SU-DHL-6 (cell line): ENCODE data around the gene KANK3.
"Not testable (repeated sequence)": the region's sequence is repeated elsewhere in the genome, so short reads cannot be mapped to it uniquely, and the experiment has no call there.

ENCODE experiments used
- H2AFZ ChIP-seq: fragments of 200-600 bp; sonication (generic); 2 replicates; pipeline ENCODE4 v1.6.1; 2014; ENCODE audit warnings: low read depth, mild to moderate bottlenecking, moderate library complexity, mixed read lengths, antibody characterized with exemption, low read length; ENCODE audit not compliant: severe bottlenecking
- H3F3A ChIP-seq: fragments of 200-600 bp; shearing (Covaris generic); 2 replicates; pipeline ENCODE4 v1.6.0; 2016; ENCODE audit warnings: antibody characterized with exemption, mild to moderate bottlenecking; ENCODE audit not compliant: insufficient read depth
- H3K27ac ChIP-seq: fragments of 200-600 bp; sonication (generic); 2 replicates; pipeline ENCODE4 v1.5.1; 2016; ENCODE audit warnings: low read depth, mild to moderate bottlenecking, low read length, moderate library complexity, mixed read lengths
- H3K27me3 ChIP-seq: fragments of 200-600 bp; sonication (generic), shearing (Covaris generic); 2 replicates; pipeline ENCODE4 v1.6.0; 2014; ENCODE audit warnings: mild to moderate bottlenecking, low read length
- H3K36me3 ChIP-seq: fragments of 200-600 bp; sonication (generic); 2 replicates; pipeline ENCODE4 v1.6.1; 2014; ENCODE audit warnings: mild to moderate bottlenecking, low read length, mixed read lengths
- H3K4me2 ChIP-seq: fragments of 300-600, 200-600 bp; shearing (Covaris generic), sonication (generic); 2 replicates; pipeline ENCODE4 v1.6.0; 2014; ENCODE audit warnings: low read length, low read depth, mild to moderate bottlenecking; ENCODE audit not compliant: poor library complexity, severe bottlenecking
- H3K4me3 ChIP-seq: fragments of 200-600 bp; sonication (generic); 2 replicates; pipeline ENCODE4 v1.5.1; 2014; ENCODE audit warnings: antibody characterized with exemption, low read length, mild to moderate bottlenecking, mixed read lengths; ENCODE audit not compliant: insufficient read depth, poor library complexity, severe bottlenecking
- H3K79me2 ChIP-seq: fragments of 200-600 bp; sonication (generic); 2 replicates; pipeline ENCODE4 v1.6.1; 2014; ENCODE audit warnings: mild to moderate bottlenecking, low read length, moderate library complexity; ENCODE audit not compliant: insufficient read depth
- H3K9ac ChIP-seq: fragments of 200-600 bp; sonication (generic); 2 replicates; pipeline ENCODE4 v1.7.0; 2014; ENCODE audit warnings: mild to moderate bottlenecking, low read length
- H3K9me2 ChIP-seq: fragments of 200-600 bp; sonication (generic); replicated peaks from 2 replicates; pipeline ENCODE4 v1.6.1; 2014; ENCODE audit warnings: low read length; ENCODE audit not compliant: insufficient read depth
- H3K9me3 ChIP-seq: fragments of 200-600 bp; sonication (generic); 2 replicates; pipeline ENCODE4 v1.6.1; 2014; ENCODE audit warnings: low read length, mixed read lengths; ENCODE audit not compliant: insufficient read depth
- H4K20me1 ChIP-seq: fragments of 200-600 bp; sonication (generic); 2 replicates; pipeline ENCODE4 v1.6.1; 2014; ENCODE audit warnings: low read depth, mild to moderate bottlenecking, antibody characterized with exemption, low read length, moderate library complexity, mixed read lengths
- CTCF ChIP-seq: fragments of 200-600 bp; sonication (generic); IDR thresholded peaks from one replicate; pipeline ENCODE4 v1.5.1; 2017; ENCODE audit warnings: antibody characterized with exemption, mild to moderate bottlenecking, low read length, moderate library complexity; ENCODE audit not compliant: insufficient read depth, poor library complexity, severe bottlenecking
- EZH2phosphoT487 ChIP-seq: fragments of 200-600 bp; sonication (generic), shearing (Covaris generic); conservative IDR thresholded peaks from 2 replicates; pipeline ENCODE4 v1.6.1; 2018; ENCODE audit warnings: mild to moderate bottlenecking, antibody characterized with exemption, low read length, moderate library complexity, mixed read lengths

Gene KANK3

GRCh38 chr19:8387688-8388611 lies 44.9 kb upstream of the KANK3 start:
- Histone ChIP-seq H3K4me3 (no peak overlapping the region), H3K9me3 (peaks cover 4% of the 10 kb centered on the region; the same call in 1 of the 2 replicates), H4K20me1 (peaks cover 2% of the 10 kb centered on the region; the same call in 1 of the 2 replicates), H3K9ac (no peak overlapping the region), H3F3A (0 out of 2 replicates have a peak, but pooled peaks cover 7% of the 10 kb centered on the region), H3K9me2 (no peaks in the 10 kb centered on the region), H3K4me2 (no peak overlapping the region), H3K27ac (no peak overlapping the region), H2AFZ (no peak overlapping the region), H3K79me2 (peaks cover 22% of the 10 kb centered on the region), H3K27me3 (no peaks in the 10 kb centered on the region), H3K36me3 (no peaks in the 10 kb centered on the region)
- TF ChIP-seq CTCF: no peak
- TF ChIP-seq EZH2phosphoT487: no peak

DNA sequence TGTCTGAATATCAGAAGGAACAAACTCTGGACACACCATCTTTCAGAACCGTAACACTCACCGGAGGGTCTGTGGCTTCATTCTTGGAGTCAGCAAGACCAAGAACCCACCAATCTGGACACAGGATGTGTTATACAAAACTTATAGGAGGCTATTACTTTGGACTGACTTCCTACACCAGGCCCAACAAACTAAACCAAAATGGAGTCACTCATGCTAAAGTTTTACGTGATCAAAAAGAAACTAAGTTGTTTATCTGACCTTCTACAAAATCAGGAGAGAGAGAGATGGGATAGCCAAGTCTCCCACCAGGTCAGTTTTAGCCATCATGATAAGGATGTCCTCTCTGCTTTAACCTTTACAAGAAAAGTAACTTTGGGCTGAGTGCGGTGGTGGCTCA lies 43.9 kb upstream of the KANK3 start:
- Histone ChIP-seq H3K9me3 (peaks cover 4% of the 10 kb centered on the region; the same call in 1 of the 2 replicates), H3K36me3 (no peaks in the 10 kb centered on the region), H3K27me3 (no peaks in the 10 kb centered on the region), H3K27ac (no peak overlapping the region), H3K4me2 (no peak overlapping the region), H3K9ac (no peak overlapping the region), H4K20me1 (no peaks in the 10 kb centered on the region), H3K79me2 (peaks cover 12% of the 10 kb centered on the region), H3K4me3 (no peak overlapping the region), H3F3A (0 out of 2 replicates have a peak, but pooled peaks cover 7% of the 10 kb centered on the region), H2AFZ (no peak overlapping the region), H3K9me2 (no peaks in the 10 kb centered on the region)
- TF ChIP-seq EZH2phosphoT487 (no peak), CTCF (no peak)

DNA sequence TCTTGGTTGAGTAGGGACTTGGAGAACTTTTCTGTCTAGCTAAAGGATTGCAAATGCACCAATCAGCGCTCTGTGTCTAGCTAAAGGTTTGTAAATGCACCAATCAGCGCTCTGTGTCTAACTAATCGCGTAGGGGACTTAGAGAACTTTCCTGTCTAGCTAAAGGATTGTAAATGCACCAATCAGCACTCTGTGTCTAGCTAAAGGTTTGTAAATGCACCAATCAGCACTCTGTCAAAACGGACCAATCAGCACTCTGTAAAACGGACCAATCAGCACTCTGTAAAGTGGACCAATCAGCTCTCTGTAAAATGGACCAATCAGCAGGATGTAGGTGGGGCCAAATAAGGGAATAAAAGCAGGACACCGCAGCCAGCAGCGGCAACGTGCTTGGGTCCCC lies 43.4 kb upstream of the KANK3 start:
- H3K79me2 ChIP-seq, H4K20me1 ChIP-seq, H3K9me3 ChIP-seq, H3K36me3 ChIP-seq, H2AFZ ChIP-seq, H3K27me3 ChIP-seq, H3K4me2 ChIP-seq, H3K27ac ChIP-seq, H3K9me2 ChIP-seq, H3F3A ChIP-seq, H3K9ac ChIP-seq, H3K4me3 ChIP-seq: not testable (repeated sequence)

- not testable (repeated sequence) for H3K4me2 ChIP-seq
Observed at GRCh38 chr19:8385566-8385965, 42.5 kb upstream of the KANK3 start.

GRCh38 chr19:8385103-8385502 lies 42.0 kb upstream of the KANK3 start:
- H3K27ac ChIP-seq, H3K9me3 ChIP-seq, H3F3A ChIP-seq, H3K4me2 ChIP-seq, H3K9me2 ChIP-seq, H3K9ac ChIP-seq, H3K36me3 ChIP-seq, H4K20me1 ChIP-seq, H2AFZ ChIP-seq, H3K4me3 ChIP-seq, H3K27me3 ChIP-seq, H3K79me2 ChIP-seq: not testable (repeated sequence)

More at GRCh38 chr19:8385566-8385965, 42.5 kb upstream of the KANK3 start:
- H3K27me3 ChIP-seq, H3K9me2 ChIP-seq, H3K9me3 ChIP-seq, H3K27ac ChIP-seq, H2AFZ ChIP-seq, H3K4me3 ChIP-seq, H3F3A ChIP-seq, H4K20me1 ChIP-seq, H3K36me3 ChIP-seq, H3K79me2 ChIP-seq, H3K9ac ChIP-seq: not testable (repeated sequence)

DNA sequence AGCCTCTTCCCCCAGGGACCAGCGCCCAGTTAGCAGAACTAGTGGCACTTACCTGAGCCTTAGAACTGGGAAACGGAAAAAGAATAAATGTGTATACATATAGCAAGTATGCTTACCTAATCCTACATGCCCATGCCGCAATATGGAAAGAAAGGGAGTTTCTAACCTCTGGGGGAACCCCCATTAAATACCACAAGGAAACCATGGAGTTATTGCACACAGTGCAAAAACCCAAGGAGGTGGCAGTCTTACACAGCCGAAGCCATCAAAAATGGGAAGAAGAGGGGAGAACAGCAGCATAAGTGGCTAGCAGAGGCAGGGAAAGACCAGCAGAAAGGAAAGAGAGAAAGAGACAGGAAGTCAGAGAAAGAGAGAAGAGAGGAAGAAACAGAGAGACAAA lies 41.5 kb upstream of the KANK3 start:
- H3K79me2 ChIP-seq, H3K4me3 ChIP-seq, H3K9me3 ChIP-seq, H2AFZ ChIP-seq, H3K9ac ChIP-seq, H3K9me2 ChIP-seq, H3K4me2 ChIP-seq, H3F3A ChIP-seq, H3K27me3 ChIP-seq, H3K36me3 ChIP-seq, H4K20me1 ChIP-seq, H3K27ac ChIP-seq: not testable (repeated sequence)
